H1 (cell line): ENCODE data around the gene SBSN. TPM values are rescaled to one million over a fixed set of nuclear protein-coding genes. Genes with fewer than 3 reads are reported as not detected.

Experiments
- CTCF ChIA-PET: fragments of 300-600 bp; sonication (Branson Sonifier 250); formaldehyde crosslinking; loops from one replicate; lab custom pipeline; 2021; ENCODE audit not compliant: partially characterized antibody; lab: Charles Lee
- POLR2A ChIA-PET: fragments of 300-600 bp; sonication (Branson Sonifier 250); formaldehyde crosslinking; loops from one replicate; lab custom pipeline; 2021; ENCODE audit warnings: inconsistent platforms; ENCODE audit not compliant: partially characterized antibody; lab: Charles Lee
- DNase-seq, 2 experiments: peaks; one replicate each; pipeline versions ENCODE4 v3.0.0 to v3.0.0-alpha.2; 2010 to 2022; ENCODE audit warnings: low spot score in 2 of 2, low read depth in 1 of 2, mixed read lengths in 1 of 2
- FAIRE-seq: peaks from 2 replicates; lab custom pipeline; 2011; peaks lifted over from hg19 to GRCh38; lab: Jason Lieb, UNC
- H2AFZ ChIP-seq: 2 replicates; pipeline ENCODE4 v1.8.1; 2012; ENCODE audit warnings: low read length, inconsistent platforms
- H2AK5ac ChIP-seq: 2 replicates; pipeline ENCODE4 v1.6.1; 2013; ENCODE audit warnings: low read depth, low read length
- H2BK120ac ChIP-seq: replicated peaks from 2 replicates; pipeline ENCODE3; 2013; ENCODE audit warnings: low read depth, low read length, inconsistent platforms
- H2BK12ac ChIP-seq: 2 replicates; pipeline ENCODE4 v1.6.1; 2013; ENCODE audit warnings: low read depth, low read length
- H2BK15ac ChIP-seq: 2 replicates; pipeline ENCODE4 v1.6.1; 2013; ENCODE audit warnings: low read length
- H2BK20ac ChIP-seq: 2 replicates; pipeline ENCODE4 v1.6.1; 2013; ENCODE audit warnings: low read length
- H2BK5ac ChIP-seq: 2 replicates; pipeline ENCODE4 v1.6.1; 2013; ENCODE audit warnings: low read depth, low read length
- H3K14ac ChIP-seq: 2 replicates; pipeline ENCODE4 v1.6.1; 2013; ENCODE audit warnings: inconsistent platforms; ENCODE audit not compliant: insufficient read length
- H3K18ac ChIP-seq: 2 replicates; pipeline ENCODE4 v1.6.1; 2013; ENCODE audit warnings: low read length; ENCODE audit errors: extremely low read depth
- H3K23ac ChIP-seq: 2 replicates; pipeline ENCODE4 v1.6.1; 2013; ENCODE audit warnings: inconsistent platforms; ENCODE audit not compliant: insufficient read length
- H3K23me2 ChIP-seq: 2 replicates; pipeline ENCODE4 v1.6.1; 2013; ENCODE audit warnings: low read depth, low read length
- H3K27ac ChIP-seq: 2 replicates; pipeline ENCODE4 v1.6.1; 2011; ENCODE audit warnings: low read depth, low read length, inconsistent platforms
- H3K27me3 ChIP-seq, 4 experiments: replicated peaks in 1 of 4; 1 replicate in 1 of 4; 2 replicates in 3 of 4; pipeline versions ENCODE4 v1.6.1 to v1.8.1; 2011 to 2013; ENCODE audit warnings: low read length in 3 of 4, mild to moderate bottlenecking in 3 of 4, inconsistent platforms in 2 of 4, mixed read lengths in 2 of 4, moderate library complexity in 1 of 4; ENCODE audit not compliant: control insufficient read depth in 3 of 4, insufficient read depth in 3 of 4; ENCODE audit errors: extremely low read depth in 1 of 4
- H3K36me3 ChIP-seq, 4 experiments: 2 replicates each; pipeline versions ENCODE4 v1.6.1 to v1.8.1; 2011 to 2013; ENCODE audit warnings: mild to moderate bottlenecking in 4 of 4, low read length in 3 of 4, moderate library complexity in 2 of 4, control low read depth in 1 of 4, inconsistent platforms in 1 of 4; ENCODE audit not compliant: insufficient read depth in 4 of 4, control insufficient read depth in 2 of 4
- H3K4ac ChIP-seq: replicated peaks from 2 replicates; pipeline ENCODE3; 2013; ENCODE audit warnings: low read length, low read depth, mixed read lengths, inconsistent platforms; ENCODE audit not compliant: insufficient read length
- H3K4me1 ChIP-seq, 4 experiments: replicated peaks in 1 of 4; 1 replicate in 1 of 4; 2 replicates in 3 of 4; pipeline versions ENCODE4 v1.6.1 to v1.8.1; 2011 to 2013; ENCODE audit warnings: low read length in 3 of 4, inconsistent platforms in 2 of 4, mixed read lengths in 1 of 4; ENCODE audit not compliant: insufficient read depth in 4 of 4, control insufficient read depth in 3 of 4
- H3K4me2 ChIP-seq, 2 experiments: 2 replicates each; pipeline versions ENCODE4 v1.6.1 to v1.8.1; 2011 to 2013; ENCODE audit warnings: low read depth in 2 of 2, low read length in 2 of 2, control low read depth in 1 of 2, inconsistent platforms in 1 of 2, mild to moderate bottlenecking in 1 of 2; ENCODE audit not compliant: insufficient read depth in 1 of 2
- H3K4me3 ChIP-seq, 4 experiments: fragments of 200-600, 300-600 bp in 1 of 4; sonication (generic), shearing (Covaris generic), sonication (Bioruptor Twin) in 1 of 4; 2 replicates each; pipeline versions ENCODE4 v1.5.1 to v1.8.1; 2011 to 2016; ENCODE audit warnings: low read length in 4 of 4, low read depth in 3 of 4, control low read depth in 2 of 4, inconsistent platforms in 2 of 4, mild to moderate bottlenecking in 2 of 4, mixed read lengths in 1 of 4, moderate library complexity in 1 of 4; ENCODE audit not compliant: insufficient read depth in 2 of 4; ENCODE audit errors: extremely low read depth in 1 of 4
- H3K56ac ChIP-seq: replicated peaks from 2 replicates; pipeline ENCODE3; 2013; ENCODE audit warnings: low read depth, mild to moderate bottlenecking, mixed read lengths, low read length, inconsistent platforms; ENCODE audit not compliant: insufficient read length
- H3K79me1 ChIP-seq: 2 replicates; pipeline ENCODE4 v1.6.1; 2013; ENCODE audit warnings: low read depth, low read length, control low read depth
- H3K79me2 ChIP-seq, 2 experiments: 2 replicates each; pipeline versions ENCODE4 v1.6.1 to v1.8.1; 2012 to 2013; ENCODE audit warnings: low read length in 2 of 2, mild to moderate bottlenecking in 2 of 2, inconsistent platforms in 1 of 2; ENCODE audit not compliant: insufficient read depth in 2 of 2, control insufficient read depth in 1 of 2
- H3K9ac ChIP-seq, 4 experiments: replicated peaks in 1 of 4; 1 replicate in 1 of 4; 2 replicates in 3 of 4; pipeline versions ENCODE4 v1.6.1 to v1.8.1; 2011 to 2013; ENCODE audit warnings: low read depth in 3 of 4, low read length in 3 of 4, control low read depth in 2 of 4, mild to moderate bottlenecking in 2 of 4, moderate library complexity in 2 of 4, inconsistent platforms in 1 of 4; ENCODE audit errors: extremely low read depth in 1 of 4
- H3K9me3 ChIP-seq, 2 experiments: 2 replicates each; pipeline versions ENCODE4 v1.6.1 to v1.8.1; 2012 to 2013; ENCODE audit warnings: mild to moderate bottlenecking in 2 of 2, moderate library complexity in 2 of 2, control low read depth in 1 of 2, inconsistent platforms in 1 of 2, low read depth in 1 of 2, low read length in 1 of 2, mixed read lengths in 1 of 2; ENCODE audit not compliant: insufficient read depth in 2 of 2
- H4K20me1 ChIP-seq, 2 experiments: replicated peaks in 1 of 2; 2 replicates each; pipeline versions ENCODE3 to v1.8.1; 2011 to 2013; ENCODE audit warnings: inconsistent platforms in 2 of 2, low read length in 2 of 2, mild to moderate bottlenecking in 1 of 2; ENCODE audit not compliant: insufficient read depth in 2 of 2, control insufficient read depth in 1 of 2
- H4K5ac ChIP-seq: 2 replicates; pipeline ENCODE4 v1.6.1; 2013; ENCODE audit warnings: low read length, low read depth, mixed read lengths, inconsistent platforms; ENCODE audit not compliant: insufficient read length
- H4K8ac ChIP-seq: 2 replicates; pipeline ENCODE4 v1.8.0; 2013; ENCODE audit warnings: mild to moderate bottlenecking, moderate library complexity, low read length, inconsistent platforms; ENCODE audit not compliant: insufficient read depth; ENCODE audit errors: extremely low read depth
- H4K91ac ChIP-seq: replicated peaks from 2 replicates; pipeline ENCODE3; 2013; ENCODE audit warnings: low read length, mixed read lengths, inconsistent platforms; ENCODE audit not compliant: insufficient read length
- CREB1 ChIP-seq: IDR thresholded peaks from 2 replicates; pipeline ENCODE4 v1.6.1; 2012; ENCODE audit warnings: inconsistent platforms
- NRF1 ChIP-seq: IDR thresholded peaks from 2 replicates; pipeline ENCODE4 v1.6.1; 2011; ENCODE audit warnings: mild to moderate bottlenecking, low read depth, low read length, improper control_type of control experiment
- PHF8 ChIP-seq: fragments of 200-600 bp; sonication (generic); conservative IDR thresholded peaks from 2 replicates; pipeline ENCODE4 v1.7.1; 2012; ENCODE audit warnings: low read depth, mild to moderate bottlenecking, inconsistent platforms, low read length, moderate library complexity
- SIN3A ChIP-seq, 2 experiments: IDR thresholded peaks in 1 of 2; conservative IDR thresholded peaks in 1 of 2; 2 replicates each; pipeline ENCODE4 v1.6.1; 2011 to 2012; ENCODE audit warnings: low read length in 2 of 2, improper control_type of control experiment in 1 of 2, low read depth in 1 of 2, mild to moderate bottlenecking in 1 of 2
- SUZ12 ChIP-seq: fragments of 200-600 bp; sonication (generic); IDR thresholded peaks from 2 replicates; pipeline ENCODE4 v1.6.1; 2012; ENCODE audit warnings: mild to moderate bottlenecking, inconsistent platforms, low read length, moderate library complexity, mixed read lengths
- TEAD4 ChIP-seq: IDR thresholded peaks from 2 replicates; pipeline ENCODE4 v1.6.1; 2012; ENCODE audit warnings: low read depth, low read length, inconsistent platforms, mixed read lengths
- WGBS, 2 experiments: shearing (Covaris generic) in 1 of 2; methylation state at CpG; one replicate each; pipeline versions ENCODE4 v1.1.6 to v1.1.7; 2013 to 2015; ENCODE audit warnings: low lambda C conversion rate in 2 of 2, mixed read lengths in 2 of 2, inconsistent platforms in 1 of 2, low coverage in 1 of 2, missing lambda C conversion rate in 1 of 2; ENCODE audit not compliant: insufficient replicate concordance in 2 of 2, insufficient coverage in 1 of 2, insufficient read length in 1 of 2; ENCODE audit errors: extremely low coverage in 1 of 2, missing lambda C conversion rate in 1 of 2; 5-methylcytosine and 5-hydroxymethylcytosine counted together
- polyA plus RNA-seq, 7 experiments: library from polyadenylated mRNA; depleted of rRNA in 3 of 7; stranded (reverse) in 5 of 7; unstranded in 2 of 7; fragments of >200 nt in 5 of 7; fragments of 200-250 nt in 2 of 7; gene quantifications; 1 replicate in 5 of 7; 2 replicates in 1 of 7; 4 replicates in 1 of 7; pipeline versions ENCODE4 v1.2.1 to v1.2.3, GENCODE V29; 2011 to 2013; ENCODE audit warnings: missing spikeins in 2 of 7, mixed read lengths in 2 of 7
- total RNA-seq: library from RNA; stranded (reverse); fragmentation: NEBNext Ultra II Directional; extraction: Animal tissue kit (Norgen Biotek cat#: 25700); gene quantifications from 2 replicates; pipeline ENCODE4 v1.2.1, GENCODE V29; 2021

SBSN gene
- total and polyA plus RNA-seq, 2 of the 8 experiments (the other 6 are each of a cell fraction or from before 2014, with no cell fraction given): not detected

- H2BK20ac ChIP-seq: no peak overlapping the region
- no peak for FAIRE-seq
- POLR2A ChIA-PET: no interaction called here
- H3K27ac ChIP-seq: no peak overlapping the region
- H3K23me2 ChIP-seq: no peaks in the 10 kb centered on the region; the same call in 1 of the 2 replicates
- DNase-seq: no peak
- no peak overlapping the region for H3K56ac ChIP-seq
- CTCF ChIA-PET: interaction anchor here (0.7 to 3.7 kb wide), 3 partner anchors 11 to 118 kb away, joined by 3 to 24 read pairs (median 3); no protein-coding TSS in a partner anchor
- 78% methylated on average over 7 of the region's 7 CpGs; no CpG with 5 or more reads in 1 of the 2 experiments for whole genome bisulfite sequencing, 2 experiments
- H3K79me2 ChIP-seq: no peaks in the 10 kb centered on the region
- no peak overlapping the region for H4K91ac ChIP-seq
- H2BK12ac ChIP-seq: no peak overlapping the region
- no peak overlapping the region for H3K9ac ChIP-seq
- no peak overlapping the region for H4K5ac ChIP-seq
- no peak for TF ChIP-seq CREB1
- TF ChIP-seq TEAD4: no peak
- no peak for TF ChIP-seq PHF8
- no peak for TF ChIP-seq NRF1
- TF ChIP-seq SIN3A (conservative IDR thresholded peaks at IDR 0.05 in 1 of 2, IDR thresholded peaks at IDR 0.05 in 1 of 2; ENCODE audit: low read depth in 1 of 2, low read length in 2 of 2): no peak
- TF ChIP-seq SUZ12: no peak
- H3K79me1 ChIP-seq: no peaks in the 10 kb centered on the region
- H3K4ac ChIP-seq: no peak overlapping the region
- H2AK5ac ChIP-seq: no peak overlapping the region
- H4K8ac ChIP-seq: no peak overlapping the region
- no peak overlapping the region for H3K4me2 ChIP-seq
- no peak overlapping the region for H2BK15ac ChIP-seq
- H3K4me1 ChIP-seq: no peaks in the 10 kb centered on the region
- no peak overlapping the region for H3K14ac ChIP-seq
- H3K18ac ChIP-seq: no peak overlapping the region
- H2BK5ac ChIP-seq: no peak overlapping the region
- no peaks in the 10 kb centered on the region for H4K20me1 ChIP-seq
- no peak overlapping the region for H3K23ac ChIP-seq
- H3K36me3 ChIP-seq: no peaks in the 10 kb centered on the region
- H3K9me3 ChIP-seq: no peaks in the 10 kb centered on the region
- no peak overlapping the region for H3K4me3 ChIP-seq
- H2BK120ac ChIP-seq: no peak overlapping the region
- no peak overlapping the region for H2AFZ ChIP-seq
- H3K27me3 ChIP-seq: no peaks in the 10 kb centered on the region; a peak in 1 of 7 replicates
Observed at GRCh38 chr19:35484252-35485036, 43.7 kb downstream of the SBSN start.
